NOMO-1 treated with DMSO at 0.1 percent for 48 hours (cell line): Measurements from ENCODE around the gene MYL6.
"Not testable (repeated sequence)": the region's sequence is repeated elsewhere in the genome, so short reads cannot be mapped to it uniquely, and the experiment has no call there.

ENCODE experiments used
- DNase-seq: peaks from one replicate; lab custom pipeline; 2025; ENCODE audit not compliant: unreplicated experiment; lab: John Stamatoyannopoulos, UW

MYL6 gene

GRCh38 chr12:56189099-56189917 is 31.1 kb downstream of the MYL6 start, which contains the start of gene SMARCC2:
Gene SMARCC2, minus strand, starts transcription at chr12:56189483. Its CDS starts 22 bp downstream, at chr12:56189461.
- DNase-seq, result peak; percentile 76

DNA sequence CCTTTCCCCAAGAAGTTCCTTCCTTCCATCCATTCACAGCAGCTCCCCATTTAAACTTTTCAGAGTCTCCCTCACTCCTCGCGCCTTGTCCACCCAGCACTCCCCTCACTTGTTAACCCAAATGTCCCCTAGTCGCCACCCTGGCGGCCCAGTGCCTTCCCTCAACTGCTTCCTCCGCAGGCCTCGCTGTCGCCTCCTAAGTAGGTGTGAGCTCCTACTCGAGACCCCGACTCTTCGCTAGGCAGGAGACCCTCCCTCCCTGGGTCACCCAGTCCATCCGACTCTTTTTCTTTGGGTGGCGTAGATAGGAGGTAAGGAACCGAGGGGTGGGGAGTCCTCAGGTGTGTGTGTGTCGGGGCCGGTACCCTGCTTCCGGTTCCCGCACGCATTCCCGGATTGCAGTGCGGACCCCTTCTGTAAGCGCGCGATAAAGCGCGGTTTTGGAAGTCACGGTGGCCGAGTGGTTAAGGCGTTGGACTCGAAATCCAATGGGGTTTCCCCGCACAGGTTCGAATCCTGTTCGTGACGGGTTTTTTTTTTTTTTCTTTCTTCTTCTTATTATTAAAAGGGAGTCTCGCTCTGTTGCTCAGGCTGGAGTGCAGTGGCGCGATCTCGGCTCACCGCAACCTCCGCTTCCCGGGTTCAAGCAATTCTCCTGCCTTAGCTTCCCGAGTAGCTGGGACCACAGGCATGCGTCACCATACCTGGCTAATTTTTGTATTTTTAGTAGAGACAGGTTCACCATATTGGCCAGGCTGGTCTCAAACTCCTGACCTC is 31.9 kb downstream of the MYL6 start:
- DNase-seq, result peak; percentile 70

- no peak for DNase-seq
Measured at GRCh38 chr12:56190695-56191155, 32.6 kb downstream of the MYL6 start.

GRCh38 chr12:56192582-56192981 is 34.4 kb downstream of the MYL6 start:
- DNase-seq, result no peak

DNA sequence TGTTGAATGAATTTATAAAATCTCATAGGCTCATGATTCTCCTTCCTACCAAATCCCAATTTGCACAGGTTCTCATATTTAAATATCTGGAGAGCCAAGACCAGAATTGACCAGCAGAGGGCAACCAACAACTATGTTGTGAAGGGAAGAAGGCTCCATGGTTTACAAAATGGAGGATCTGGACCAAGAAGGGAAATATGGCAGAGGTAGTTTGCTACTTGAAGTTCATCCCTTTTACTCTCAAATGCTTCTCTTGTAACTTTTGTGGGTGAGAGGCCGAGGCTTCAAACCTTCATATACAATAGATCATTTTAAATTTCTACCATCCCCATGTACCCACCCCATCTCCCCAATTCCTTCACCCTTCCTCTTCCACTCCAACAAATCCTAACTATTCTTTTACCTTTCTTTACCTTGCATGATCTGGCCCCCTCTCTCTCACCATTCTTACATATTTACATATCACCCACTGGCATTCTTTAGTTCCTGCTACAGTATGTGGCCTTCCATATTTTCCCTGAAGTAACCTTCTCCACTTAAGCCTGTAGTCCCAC is 34.9 kb downstream of the MYL6 start:
- peak; percentile 84 for DNase-seq

- not testable (repeated sequence) for DNase-seq
Measured at GRCh38 chr12:56196818-56197550, 38.8 kb downstream of the MYL6 start.

- DNase-seq, result no peak
Measured at GRCh38 chr12:56197921-56198635, 39.9 kb downstream of the MYL6 start.

DNA sequence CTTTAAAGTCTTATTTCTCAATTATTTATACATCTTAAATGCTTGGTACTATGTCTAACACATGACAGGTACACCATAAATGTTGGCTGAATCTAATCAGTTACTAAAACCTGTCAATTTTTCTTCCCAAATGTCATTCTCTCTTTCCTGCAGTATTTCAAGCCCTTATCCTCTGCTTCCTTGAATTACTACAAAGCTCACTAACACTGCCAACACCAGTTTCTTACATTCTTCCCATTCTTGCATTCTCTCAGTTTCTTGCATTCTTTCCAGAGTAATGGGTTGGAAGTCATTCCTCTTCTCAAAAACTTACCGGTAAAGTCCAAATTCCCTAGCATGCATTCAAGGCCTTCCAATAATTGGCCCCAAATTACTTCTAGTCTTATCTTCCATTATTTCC is 40.7 kb downstream of the MYL6 start:
- DNase-seq, result no peak

- no peak for DNase-seq
Measured at GRCh38 chr12:56202366-56202765, 44.2 kb downstream of the MYL6 start.

GRCh38 chr12:56202838-56203237 is 44.7 kb downstream of the MYL6 start:
- no peak for DNase-seq

GRCh38 chr12:56204275-56204674 is 46.1 kb downstream of the MYL6 start:
- DNase-seq, result no peak

DNA sequence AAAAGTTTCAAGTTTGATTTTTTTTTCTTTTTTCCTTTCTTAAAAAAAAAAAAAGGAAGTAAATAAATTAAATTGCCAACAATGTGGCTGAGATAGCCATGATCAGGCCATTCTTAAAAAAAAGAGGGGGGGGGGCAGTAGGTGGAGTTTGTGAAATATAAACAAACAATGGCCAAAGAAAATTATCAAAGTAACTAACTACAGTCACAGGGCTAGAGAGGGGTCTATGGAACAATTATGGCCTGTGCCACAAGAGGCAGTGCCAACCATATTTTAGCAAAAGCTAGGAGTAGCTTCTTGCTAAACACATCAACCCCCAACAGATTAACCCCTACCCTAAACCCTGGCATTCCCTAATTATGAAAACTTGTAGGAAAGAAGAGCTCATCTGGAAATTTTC is 47.3 kb downstream of the MYL6 start:
- peak; percentile 30 for DNase-seq

DNA sequence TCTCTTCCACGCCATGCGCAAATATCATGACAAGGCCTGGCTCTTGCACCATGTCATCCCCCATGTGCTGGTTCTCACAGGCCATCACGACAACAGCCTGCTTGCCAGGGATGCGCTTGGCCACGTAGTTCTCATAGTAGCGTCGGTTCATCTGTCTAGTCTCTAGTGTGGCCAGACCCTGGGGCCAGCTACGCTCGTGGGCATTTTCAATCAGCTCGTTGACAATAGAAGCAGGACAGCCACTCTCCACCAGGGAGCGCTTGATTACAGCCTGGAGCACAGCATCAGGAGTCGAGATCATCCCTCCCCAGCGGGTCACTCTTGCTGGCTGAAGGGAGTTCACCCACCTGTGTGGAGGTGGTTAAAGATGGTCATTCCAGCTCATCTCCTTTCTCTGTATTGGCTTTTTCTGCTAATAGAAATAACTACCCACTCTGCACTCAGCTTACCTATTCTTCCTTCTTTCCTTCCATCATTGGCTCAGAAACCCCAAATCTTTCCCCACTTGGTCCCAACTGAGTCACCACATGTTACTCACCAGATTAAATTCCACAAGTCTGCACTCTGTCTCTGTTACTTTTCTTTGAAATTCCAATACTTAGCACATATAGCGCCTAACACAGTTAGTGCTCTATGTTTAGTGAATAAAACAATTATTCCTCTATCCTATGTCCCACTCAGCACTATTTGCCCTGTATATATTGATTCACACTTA is 48.5 kb downstream of the MYL6 start:
- DNase-seq, result peak; percentile 42

DNA sequence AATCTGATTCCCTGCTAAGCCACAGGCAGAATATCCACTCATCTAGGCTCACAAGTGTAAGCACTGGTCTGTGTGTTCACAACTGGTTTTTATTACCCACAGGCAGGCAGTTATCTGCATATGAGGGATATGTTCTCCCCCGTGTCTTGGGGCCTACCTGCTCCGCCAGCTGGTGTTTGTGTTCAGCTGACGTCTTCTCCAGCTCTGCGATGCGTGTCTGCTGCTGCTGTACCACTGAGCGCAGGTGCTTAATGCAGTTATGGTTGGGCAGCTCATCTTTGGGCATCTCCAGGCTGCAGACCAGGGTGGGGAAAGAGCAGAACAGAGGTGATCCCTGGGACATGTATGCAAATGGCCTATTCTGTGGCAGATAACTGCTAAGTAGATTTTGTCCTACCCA is 49.8 kb downstream of the MYL6 start:
- DNase-seq, result no peak
